SH-SY5Y (cell line): ENCODE measurements around the gene NBAS.

Experiments used
- GATA2 ChIP-seq: IDR thresholded peaks from 2 replicates; pipeline ENCODE4 v1.6.1; 2011; ENCODE audit warnings: mild to moderate bottlenecking, low read depth, low read length
- GATA3 ChIP-seq: IDR thresholded peaks from 2 replicates; pipeline ENCODE4 v1.6.1; 2011; ENCODE audit warnings: low read depth, mild to moderate bottlenecking, low read length, moderate library complexity

DNA sequence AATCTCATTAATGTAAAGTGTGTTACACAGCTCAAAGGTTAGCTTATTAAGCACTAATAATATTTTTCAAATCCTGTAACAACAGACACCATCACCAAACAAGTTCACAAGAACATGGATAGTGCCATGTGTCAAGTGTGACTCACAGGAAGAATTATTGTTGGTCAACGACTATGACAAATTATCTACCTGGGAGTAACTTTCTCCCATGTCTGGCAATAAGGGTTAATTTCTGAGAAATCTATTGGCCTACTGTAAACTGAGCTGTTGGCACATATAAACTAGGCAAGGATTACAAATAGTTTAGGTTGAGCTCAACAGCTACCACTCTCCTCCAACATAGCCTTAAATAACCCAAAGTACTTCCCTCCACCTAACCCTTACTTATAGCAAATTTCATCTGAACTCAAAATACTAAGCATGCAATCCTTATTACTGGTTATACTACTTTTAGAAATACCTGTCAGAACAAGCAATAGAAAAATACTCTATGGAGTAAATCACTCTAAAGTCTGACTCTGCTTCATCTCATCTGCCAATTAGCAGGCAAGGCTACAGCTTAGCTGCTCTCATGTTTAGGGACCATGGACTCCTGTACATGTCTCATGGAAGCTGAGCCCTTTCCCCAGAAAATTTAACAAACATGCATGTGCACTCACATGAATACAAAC is 223.0 kb downstream of the NBAS start:
- TF ChIP-seq GATA2 (no peak), GATA3 (no peak)
